ENCODE data around the gene ZNF273.
"Not testable (repeated sequence)": the region's sequence is repeated elsewhere in the genome, so short reads cannot be mapped to it uniquely, and the experiment has no call there.

Gene ZNF273

DNA sequence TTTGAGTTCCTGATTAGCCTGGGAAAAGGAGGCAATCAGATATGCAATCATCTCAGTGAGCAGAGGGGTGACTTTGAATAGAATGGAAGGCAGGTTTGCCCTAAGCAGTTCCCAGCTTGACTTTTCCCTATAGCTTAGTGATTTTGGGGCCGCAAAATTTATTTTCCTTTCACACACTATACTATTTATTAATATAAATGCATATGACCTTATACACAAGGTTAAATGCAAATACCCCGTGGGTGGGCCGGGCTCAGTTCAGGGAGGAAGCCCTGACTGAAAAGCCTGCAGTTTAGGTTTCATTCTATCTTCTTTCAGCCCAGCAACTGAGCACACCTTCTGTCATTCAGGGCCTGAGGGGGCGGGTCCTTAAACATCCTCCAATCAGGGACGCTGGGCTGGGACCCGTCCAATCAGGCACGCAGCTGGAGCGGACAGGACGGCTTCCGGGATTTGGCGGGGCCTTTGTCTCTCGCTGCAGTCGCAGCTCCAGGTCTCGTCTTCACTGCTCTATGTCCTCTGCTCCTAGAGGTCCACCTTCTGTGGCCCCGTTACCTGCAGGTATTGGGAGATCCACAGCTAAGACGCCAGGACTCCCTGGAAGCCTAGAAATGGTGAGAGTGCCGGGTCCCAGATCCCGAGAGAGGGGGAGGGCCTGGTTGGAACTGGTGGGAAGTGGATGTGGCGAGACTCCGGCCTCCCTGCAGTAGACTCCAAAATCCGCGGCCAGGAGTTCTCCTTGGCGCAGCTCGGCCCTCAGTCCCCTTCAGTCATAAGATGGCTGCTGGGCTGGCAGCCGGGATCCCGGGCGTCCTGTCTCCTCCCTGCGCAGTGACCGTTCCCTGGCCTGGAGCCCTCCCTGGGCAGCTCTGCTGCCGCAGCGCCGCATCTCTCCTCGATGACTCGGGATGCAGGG is at the start of gene ZNF273:
Gene ZNF273, plus strand, starts transcription at position 468 of the 916 bp plus-strand sequence. Its CDS starts 45 bp downstream, at position 513.
- DNase-seq (ENCODE audit: low spot score), result peak; percentile 92

DNA sequence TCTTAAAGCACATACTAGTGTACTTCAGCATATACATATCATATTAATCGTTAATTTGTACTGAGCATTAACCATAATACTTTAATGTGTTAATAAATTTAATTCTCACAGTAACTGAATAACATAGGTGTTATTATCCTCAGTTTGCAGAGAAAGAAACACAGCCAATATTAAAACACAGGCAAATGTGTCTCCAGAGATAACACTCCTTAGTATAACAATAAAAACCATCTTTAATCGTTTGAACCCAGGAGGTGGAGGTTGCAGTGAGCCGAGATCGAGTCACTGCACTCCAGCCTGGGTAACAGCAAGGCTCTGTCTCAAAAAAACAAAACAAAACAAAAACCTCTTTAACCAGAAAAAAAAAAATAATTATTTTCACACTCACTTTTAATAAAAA is 49.4 kb upstream of the ZNF273 start:
- no peak for DNase-seq (ENCODE audit: low spot score)

GRCh38 chr7:64854969-64855368 is 48.1 kb upstream of the ZNF273 start:
- DNase-seq (ENCODE audit: low spot score), result no peak

DNA sequence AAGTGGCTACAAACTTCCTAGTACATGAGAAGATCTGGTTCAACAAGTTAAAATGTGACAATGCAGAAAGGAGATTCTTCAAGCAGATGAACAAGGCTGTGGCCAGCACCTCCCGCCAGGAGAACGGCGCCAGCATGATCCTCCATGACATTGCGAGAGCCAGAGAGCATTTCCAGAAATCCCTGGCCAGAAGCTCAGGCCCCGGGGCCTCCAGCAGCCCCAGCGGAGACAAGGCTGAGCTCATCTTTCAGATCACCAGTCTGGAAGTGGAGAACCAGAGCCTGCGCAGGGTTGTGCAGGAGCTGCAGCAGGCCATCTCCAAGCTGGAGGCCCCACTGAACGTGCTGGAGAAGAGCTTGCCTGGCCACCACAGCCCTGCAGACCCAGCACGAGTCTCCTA is 40.1 kb upstream of the ZNF273 start:
- no peak for DNase-seq (ENCODE audit: low spot score)

DNA sequence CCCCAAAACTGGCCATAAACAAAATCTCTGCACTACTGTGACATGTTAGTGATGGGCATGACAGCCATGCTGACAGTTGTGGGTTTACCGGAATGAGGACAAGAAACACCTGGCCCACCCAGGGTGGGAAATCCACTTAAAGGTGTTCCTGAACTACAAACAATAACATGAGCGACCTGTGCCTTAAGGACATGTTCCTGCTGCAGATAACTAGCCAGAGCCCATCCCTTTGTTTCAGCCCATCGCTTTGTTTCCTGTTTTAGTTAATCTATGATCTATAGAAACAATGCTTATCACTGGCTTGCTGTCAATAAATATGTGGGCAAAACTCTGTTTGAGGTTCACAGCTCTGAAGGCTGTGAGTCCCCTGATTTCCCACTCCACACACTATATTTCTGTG is 39.5 kb upstream of the ZNF273 start:
- not testable (repeated sequence) for DNase-seq (ENCODE audit: low spot score)

DNA sequence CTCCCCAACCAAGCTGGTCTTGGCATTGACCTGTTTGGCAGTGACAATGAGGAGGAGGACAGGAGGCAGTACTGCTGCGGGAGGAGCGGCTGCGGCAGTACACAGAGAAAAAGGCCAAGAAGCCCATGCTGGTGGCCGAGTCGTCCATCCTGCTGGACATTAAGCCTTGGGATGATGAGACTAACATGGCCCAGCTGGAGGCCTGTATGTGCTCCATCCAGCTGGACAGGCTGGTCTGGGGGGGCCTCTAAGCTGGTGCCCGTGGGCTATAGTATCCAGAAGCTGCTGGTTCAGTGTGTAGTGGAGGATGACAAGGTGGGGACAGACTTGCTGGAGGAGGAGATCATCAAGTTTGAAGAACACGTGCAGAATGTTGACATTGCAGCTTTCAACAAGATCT is 39.1 kb upstream of the ZNF273 start:
- no peak for DNase-seq (ENCODE audit: low spot score)

DNA sequence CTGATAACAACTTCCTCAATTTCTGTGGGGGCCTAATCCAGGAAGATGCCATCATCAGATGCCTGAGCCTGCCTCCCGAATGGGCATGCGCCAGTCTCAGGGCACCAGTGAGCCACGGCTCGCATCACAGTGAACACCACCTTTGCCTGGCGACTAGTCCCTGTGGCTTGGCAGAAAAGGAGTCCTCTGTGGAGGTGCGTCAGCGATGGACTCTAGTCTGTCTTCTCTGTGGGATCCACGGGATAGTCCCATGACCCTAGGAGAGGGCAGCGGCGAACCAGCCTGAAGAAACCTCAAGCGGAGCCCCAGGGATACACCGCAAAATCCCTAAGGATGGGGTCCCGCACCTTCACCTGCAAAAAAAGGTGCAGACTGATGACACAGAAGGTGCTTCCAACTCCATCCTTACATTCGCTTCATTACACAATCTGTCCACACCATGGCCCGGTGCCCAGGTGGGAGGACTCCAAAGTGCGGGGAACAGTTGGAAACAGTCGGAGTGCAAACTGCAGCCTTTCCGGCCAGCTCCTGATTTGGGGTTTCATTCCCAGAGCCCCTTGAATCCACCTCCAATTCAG is 35.1 kb upstream of the ZNF273 start:
- peak; percentile 47 for DNase-seq (ENCODE audit: low spot score)

GRCh38 chr7:64868499-64868898 is 34.6 kb upstream of the ZNF273 start:
- DNase-seq (ENCODE audit: low spot score), result peak; percentile 58

GRCh38 chr7:64869121-64869725 is 33.9 kb upstream of the ZNF273 start:
- DNase-seq (ENCODE audit: low spot score), result no peak

GRCh38 chr7:64869912-64870562 is 33.0 kb upstream of the ZNF273 start:
- peak; percentile 45 for DNase-seq (ENCODE audit: low spot score)

GRCh38 chr7:64870656-64871055 is 32.4 kb upstream of the ZNF273 start:
- DNase-seq (ENCODE audit: low spot score), result no peak

- no peak for DNase-seq (ENCODE audit: low spot score)
Measured at GRCh38 chr7:64871761-64872160, 31.3 kb upstream of the ZNF273 start.

GRCh38 chr7:64872351-64873154 is 30.5 kb upstream of the ZNF273 start:
- peak; percentile 52 for DNase-seq (ENCODE audit: low spot score)

- DNase-seq (ENCODE audit: low spot score), result no peak
Measured at GRCh38 chr7:64873155-64873500, 29.9 kb upstream of the ZNF273 start.

DNA sequence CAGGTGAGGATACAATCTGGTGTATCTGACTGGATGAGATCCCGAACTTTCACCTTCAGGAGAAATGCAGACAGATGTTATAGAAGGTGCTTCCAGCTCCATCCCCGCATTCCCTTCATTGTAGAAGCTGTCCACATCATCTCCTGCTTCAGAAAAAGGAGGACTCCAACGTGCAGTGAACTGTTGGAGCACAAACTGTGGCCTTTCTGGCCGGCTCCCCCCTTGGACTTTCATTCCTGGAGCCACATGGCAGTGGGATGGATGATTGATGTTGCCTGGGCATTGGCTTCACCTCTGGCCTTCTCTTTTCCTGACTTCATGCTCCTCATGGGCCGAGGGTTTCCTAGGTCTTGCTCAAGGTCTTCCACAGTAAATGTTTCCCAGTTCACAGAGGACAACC is 29.6 kb upstream of the ZNF273 start:
- no peak for DNase-seq (ENCODE audit: low spot score)

- peak; percentile 47 for DNase-seq (ENCODE audit: low spot score)
Measured at GRCh38 chr7:64874114-64874513, 29.0 kb upstream of the ZNF273 start.

- DNase-seq (ENCODE audit: low spot score), result peak; percentile 61
Measured at GRCh38 chr7:64874562-64875250, 28.4 kb upstream of the ZNF273 start.

DNA sequence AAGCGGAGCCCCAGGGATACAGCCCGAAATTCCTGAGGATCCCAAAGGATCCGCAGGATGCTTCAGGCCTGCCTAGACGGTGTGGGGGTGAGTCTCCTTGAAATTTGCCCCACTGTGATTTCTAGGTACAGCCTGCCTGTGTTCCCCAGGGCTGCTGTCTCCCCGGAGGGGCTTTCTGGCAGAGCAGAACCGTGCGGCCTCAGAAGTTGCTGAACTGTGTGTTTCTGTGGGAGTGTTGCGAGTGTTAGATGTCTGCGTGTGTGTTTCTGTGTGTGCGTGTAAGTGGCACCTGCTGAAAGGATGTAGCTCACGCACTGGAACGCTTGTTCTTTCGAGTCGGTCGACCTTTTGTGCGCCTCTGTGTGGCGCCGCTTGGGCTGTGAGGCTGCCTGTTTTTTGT is 27.8 kb upstream of the ZNF273 start:
- no peak for DNase-seq (ENCODE audit: low spot score)

GRCh38 chr7:64875658-64876406 is 27.2 kb upstream of the ZNF273 start:
- DNase-seq (ENCODE audit: low spot score), result peak; percentile 42
